SU-DHL-6 (cell line): Measurements from ENCODE around the gene CDK12.

Experiments used
- H2AFZ ChIP-seq: fragments of 200-600 bp; sonication (generic); 2 replicates; pipeline ENCODE4 v1.6.1; 2014; ENCODE audit warnings: low read depth, mild to moderate bottlenecking, moderate library complexity, mixed read lengths, antibody characterized with exemption, low read length; ENCODE audit not compliant: severe bottlenecking
- H3F3A ChIP-seq: fragments of 200-600 bp; shearing (Covaris generic); 2 replicates; pipeline ENCODE4 v1.6.0; 2016; ENCODE audit warnings: antibody characterized with exemption, mild to moderate bottlenecking; ENCODE audit not compliant: insufficient read depth
- H3K27ac ChIP-seq: fragments of 200-600 bp; sonication (generic); 2 replicates; pipeline ENCODE4 v1.5.1; 2016; ENCODE audit warnings: low read depth, mild to moderate bottlenecking, low read length, moderate library complexity, mixed read lengths
- H3K27me3 ChIP-seq: fragments of 200-600 bp; sonication (generic), shearing (Covaris generic); 2 replicates; pipeline ENCODE4 v1.6.0; 2014; ENCODE audit warnings: mild to moderate bottlenecking, low read length
- H3K36me3 ChIP-seq: fragments of 200-600 bp; sonication (generic); 2 replicates; pipeline ENCODE4 v1.6.1; 2014; ENCODE audit warnings: mild to moderate bottlenecking, low read length, mixed read lengths
- H3K4me2 ChIP-seq: fragments of 300-600, 200-600 bp; shearing (Covaris generic), sonication (generic); 2 replicates; pipeline ENCODE4 v1.6.0; 2014; ENCODE audit warnings: low read length, low read depth, mild to moderate bottlenecking; ENCODE audit not compliant: poor library complexity, severe bottlenecking
- H3K4me3 ChIP-seq: fragments of 200-600 bp; sonication (generic); 2 replicates; pipeline ENCODE4 v1.5.1; 2014; ENCODE audit warnings: antibody characterized with exemption, low read length, mild to moderate bottlenecking, mixed read lengths; ENCODE audit not compliant: insufficient read depth, poor library complexity, severe bottlenecking
- H3K79me2 ChIP-seq: fragments of 200-600 bp; sonication (generic); 2 replicates; pipeline ENCODE4 v1.6.1; 2014; ENCODE audit warnings: mild to moderate bottlenecking, low read length, moderate library complexity; ENCODE audit not compliant: insufficient read depth
- H3K9ac ChIP-seq: fragments of 200-600 bp; sonication (generic); 2 replicates; pipeline ENCODE4 v1.7.0; 2014; ENCODE audit warnings: mild to moderate bottlenecking, low read length
- H3K9me2 ChIP-seq: fragments of 200-600 bp; sonication (generic); replicated peaks from 2 replicates; pipeline ENCODE4 v1.6.1; 2014; ENCODE audit warnings: low read length; ENCODE audit not compliant: insufficient read depth
- H3K9me3 ChIP-seq: fragments of 200-600 bp; sonication (generic); 2 replicates; pipeline ENCODE4 v1.6.1; 2014; ENCODE audit warnings: low read length, mixed read lengths; ENCODE audit not compliant: insufficient read depth
- H4K20me1 ChIP-seq: fragments of 200-600 bp; sonication (generic); 2 replicates; pipeline ENCODE4 v1.6.1; 2014; ENCODE audit warnings: low read depth, mild to moderate bottlenecking, antibody characterized with exemption, low read length, moderate library complexity, mixed read lengths
- EZH2phosphoT487 ChIP-seq: fragments of 200-600 bp; sonication (generic), shearing (Covaris generic); conservative IDR thresholded peaks from 2 replicates; pipeline ENCODE4 v1.6.1; 2018; ENCODE audit warnings: mild to moderate bottlenecking, antibody characterized with exemption, low read length, moderate library complexity, mixed read lengths
- TF ChIP-seq, protein P1 (sequence below): fragments of 200-600 bp; sonication (generic); IDR thresholded peaks from one replicate; pipeline ENCODE4 v1.5.1; 2017; ENCODE audit warnings: antibody characterized with exemption, mild to moderate bottlenecking, low read length, moderate library complexity; ENCODE audit not compliant: insufficient read depth, poor library complexity, severe bottlenecking

CDK12 gene

DNA sequence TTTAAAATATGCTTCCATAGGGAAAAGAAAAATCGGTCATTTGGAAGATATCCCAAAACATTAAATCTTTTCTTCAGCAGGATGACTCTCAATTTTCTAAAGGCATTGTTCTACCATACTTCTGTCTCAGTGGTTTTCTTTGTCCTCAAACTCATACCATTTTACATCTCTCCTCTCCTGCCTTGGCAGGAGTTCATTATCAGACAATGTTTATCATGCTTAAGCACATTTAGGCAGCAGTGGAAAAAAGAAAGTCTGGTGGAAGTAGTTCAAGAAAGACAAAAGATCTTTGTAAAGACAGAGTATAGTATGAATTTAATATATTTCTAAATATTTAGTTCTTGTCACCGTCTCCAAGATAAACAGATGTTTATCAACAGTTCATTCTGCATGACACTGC is 68.2 kb downstream of the CDK12 start:
- TF ChIP-seq, protein P1, sequence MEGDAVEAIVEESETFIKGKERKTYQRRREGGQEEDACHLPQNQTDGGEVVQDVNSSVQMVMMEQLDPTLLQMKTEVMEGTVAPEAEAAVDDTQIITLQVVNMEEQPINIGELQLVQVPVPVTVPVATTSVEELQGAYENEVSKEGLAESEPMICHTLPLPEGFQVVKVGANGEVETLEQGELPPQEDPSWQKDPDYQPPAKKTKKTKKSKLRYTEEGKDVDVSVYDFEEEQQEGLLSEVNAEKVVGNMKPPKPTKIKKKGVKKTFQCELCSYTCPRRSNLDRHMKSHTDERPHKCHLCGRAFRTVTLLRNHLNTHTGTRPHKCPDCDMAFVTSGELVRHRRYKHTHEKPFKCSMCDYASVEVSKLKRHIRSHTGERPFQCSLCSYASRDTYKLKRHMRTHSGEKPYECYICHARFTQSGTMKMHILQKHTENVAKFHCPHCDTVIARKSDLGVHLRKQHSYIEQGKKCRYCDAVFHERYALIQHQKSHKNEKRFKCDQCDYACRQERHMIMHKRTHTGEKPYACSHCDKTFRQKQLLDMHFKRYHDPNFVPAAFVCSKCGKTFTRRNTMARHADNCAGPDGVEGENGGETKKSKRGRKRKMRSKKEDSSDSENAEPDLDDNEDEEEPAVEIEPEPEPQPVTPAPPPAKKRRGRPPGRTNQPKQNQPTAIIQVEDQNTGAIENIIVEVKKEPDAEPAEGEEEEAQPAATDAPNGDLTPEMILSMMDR, result no peak
- no peak for TF ChIP-seq EZH2phosphoT487
- Histone ChIP-seq H3K27ac (no peak overlapping the region), H3F3A (peaks cover 10% of the 10 kb centered on the region), H3K4me3 (no peak overlapping the region), H3K9me3 (no peaks in the 10 kb centered on the region), H4K20me1 (no peaks in the 10 kb centered on the region), H3K36me3 (peaks cover 43% of the 10 kb centered on the region; the same call in 1 of the 2 replicates), H3K9ac (no peak overlapping the region), H3K27me3 (no peaks in the 10 kb centered on the region), H2AFZ (no peak overlapping the region), H3K4me2 (no peak overlapping the region), H3K79me2 (no peaks in the 10 kb centered on the region), H3K9me2 (no peaks in the 10 kb centered on the region)

DNA sequence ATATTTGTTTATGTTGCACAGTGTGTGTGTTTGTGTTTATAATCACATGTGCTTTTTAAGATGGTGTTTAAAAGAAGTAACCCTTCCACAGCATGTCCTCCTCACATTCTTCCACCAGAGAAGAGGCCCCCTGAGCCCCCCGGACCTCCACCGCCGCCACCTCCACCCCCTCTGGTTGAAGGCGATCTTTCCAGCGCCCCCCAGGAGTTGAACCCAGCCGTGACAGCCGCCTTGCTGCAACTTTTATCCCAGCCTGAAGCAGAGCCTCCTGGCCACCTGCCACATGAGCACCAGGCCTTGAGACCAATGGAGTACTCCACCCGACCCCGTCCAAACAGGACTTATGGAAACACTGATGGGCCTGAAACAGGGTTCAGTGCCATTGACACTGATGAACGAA is 69.2 kb downstream of the CDK12 start:
- H2AFZ ChIP-seq, result no peak overlapping the region
- no peaks in the 10 kb centered on the region for H4K20me1 ChIP-seq
- H3K9ac ChIP-seq, result no peak overlapping the region
- H3K4me3 ChIP-seq, result no peak overlapping the region
- peaks cover 34% of the 10 kb centered on the region; the same call in 1 of the 2 replicates for H3K36me3 ChIP-seq
- H3K4me2 ChIP-seq, result no peak overlapping the region
- H3K27me3 ChIP-seq, result no peaks in the 10 kb centered on the region
- H3K9me3 ChIP-seq, result no peaks in the 10 kb centered on the region
- H3F3A ChIP-seq, result peaks cover 6% of the 10 kb centered on the region
- no peak overlapping the region for H3K27ac ChIP-seq
- H3K9me2 ChIP-seq, result no peaks in the 10 kb centered on the region
- TF ChIP-seq EZH2phosphoT487, result no peak
- TF ChIP-seq, protein P1, result no peak
- H3K79me2 ChIP-seq, result no peaks in the 10 kb centered on the region

DNA sequence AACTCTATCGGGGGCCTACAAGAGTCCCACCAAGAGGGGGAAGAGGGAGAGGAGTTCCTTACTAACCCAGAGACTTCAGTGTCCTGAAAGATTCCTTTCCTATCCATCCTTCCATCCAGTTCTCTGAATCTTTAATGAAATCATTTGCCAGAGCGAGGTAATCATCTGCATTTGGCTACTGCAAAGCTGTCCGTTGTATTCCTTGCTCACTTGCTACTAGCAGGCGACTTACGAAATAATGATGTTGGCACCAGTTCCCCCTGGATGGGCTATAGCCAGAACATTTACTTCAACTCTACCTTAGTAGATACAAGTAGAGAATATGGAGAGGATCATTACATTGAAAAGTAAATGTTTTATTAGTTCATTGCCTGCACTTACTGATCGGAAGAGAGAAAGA is 70.0 kb downstream of the CDK12 start:
- no peak overlapping the region for H3K9ac ChIP-seq
- H3K27me3 ChIP-seq, result no peaks in the 10 kb centered on the region
- H3F3A ChIP-seq, result peaks cover 6% of the 10 kb centered on the region
- no peak overlapping the region for H3K27ac ChIP-seq
- no peaks in the 10 kb centered on the region for H3K79me2 ChIP-seq
- no peak overlapping the region for H3K4me2 ChIP-seq
- no peak overlapping the region for H2AFZ ChIP-seq
- H4K20me1 ChIP-seq, result no peaks in the 10 kb centered on the region
- no peak for TF ChIP-seq EZH2phosphoT487
- H3K36me3 ChIP-seq, result peaks cover 27% of the 10 kb centered on the region; the same call in 1 of the 2 replicates
- H3K9me3 ChIP-seq, result no peaks in the 10 kb centered on the region
- H3K9me2 ChIP-seq, result no peaks in the 10 kb centered on the region
- no peak overlapping the region for H3K4me3 ChIP-seq

DNA sequence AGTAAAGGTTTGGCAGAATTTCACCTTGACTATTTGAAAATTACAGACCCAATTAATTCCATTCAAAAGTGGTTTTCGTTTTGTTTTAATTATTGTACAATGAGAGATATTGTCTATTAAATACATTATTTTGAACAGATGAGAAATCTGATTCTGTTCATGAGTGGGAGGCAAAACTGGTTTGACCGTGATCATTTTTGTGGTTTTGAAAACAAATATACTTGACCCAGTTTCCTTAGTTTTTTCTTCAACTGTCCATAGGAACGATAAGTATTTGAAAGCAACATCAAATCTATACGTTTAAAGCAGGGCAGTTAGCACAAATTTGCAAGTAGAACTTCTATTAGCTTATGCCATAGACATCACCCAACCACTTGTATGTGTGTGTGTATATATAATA is 72.6 kb downstream of the CDK12 start:
- peaks cover 14% of the 10 kb centered on the region; the same call in 1 of the 2 replicates for H3K36me3 ChIP-seq
- TF ChIP-seq EZH2phosphoT487, result no peak
- no peak overlapping the region for H3K4me2 ChIP-seq

More for the DNA sequence above, 72.6 kb downstream of the CDK12 start:
- H3K9ac ChIP-seq, result no peak overlapping the region
- H3F3A ChIP-seq, result peaks cover 6% of the 10 kb centered on the region
- H3K4me3 ChIP-seq, result no peak overlapping the region
- H3K9me2 ChIP-seq, result no peaks in the 10 kb centered on the region
- H4K20me1 ChIP-seq, result no peaks in the 10 kb centered on the region
- no peaks in the 10 kb centered on the region for H3K79me2 ChIP-seq
- no peaks in the 10 kb centered on the region for H3K27me3 ChIP-seq
- no peak overlapping the region for H3K27ac ChIP-seq
- H3K9me3 ChIP-seq, result no peaks in the 10 kb centered on the region
- no peak overlapping the region for H2AFZ ChIP-seq
